Putamen (tissue), 1 donor: ENCODE data around the gene ARHGAP26.

Experiments
- DNase-seq: peaks from one replicate; pipeline ENCODE4 v3.0.0-alpha.2; 2016; ENCODE audit warnings: low spot score

ARHGAP26 gene

GRCh38 chr5:143227301-143227700 lies 457.1 kb downstream of the ARHGAP26 start:
- DNase-seq, result peak; percentile 67

GRCh38 chr5:143228597-143229293 lies 458.6 kb downstream of the ARHGAP26 start:
- DNase-seq, result no peak

- DNase-seq, result no peak
Measured at GRCh38 chr5:143229426-143229895, 459.3 kb downstream of the ARHGAP26 start.

GRCh38 chr5:143229896-143230675 lies 459.9 kb downstream of the ARHGAP26 start:
- DNase-seq, result peak; percentile 75

GRCh38 chr5:143230676-143230996 lies 460.5 kb downstream of the ARHGAP26 start:
- no peak for DNase-seq

- DNase-seq, result no peak
Measured at GRCh38 chr5:143231416-143231815, 461.2 kb downstream of the ARHGAP26 start.

- no peak for DNase-seq
Measured at GRCh38 chr5:143231973-143232812, 462.0 kb downstream of the ARHGAP26 start.

- no peak for DNase-seq
Measured at GRCh38 chr5:143233031-143233430, 462.9 kb downstream of the ARHGAP26 start.

GRCh38 chr5:143234162-143234842 lies 464.1 kb downstream of the ARHGAP26 start:
- DNase-seq, result no peak

- DNase-seq, result no peak
Measured at GRCh38 chr5:143235423-143235822, 465.2 kb downstream of the ARHGAP26 start.

- no peak for DNase-seq
Measured at GRCh38 chr5:143236682-143237081, 466.5 kb downstream of the ARHGAP26 start.

- no peak for DNase-seq
Measured at GRCh38 chr5:143237664-143238063, 467.5 kb downstream of the ARHGAP26 start.

- DNase-seq, result no peak
Measured at GRCh38 chr5:143238620-143239019, 468.4 kb downstream of the ARHGAP26 start.

- no peak for DNase-seq
Measured at GRCh38 chr5:143239882-143240518, 469.8 kb downstream of the ARHGAP26 start.

- no peak for DNase-seq
Measured at GRCh38 chr5:143241892-143242291, 471.7 kb downstream of the ARHGAP26 start.

- no peak for DNase-seq
Measured at GRCh38 chr5:143243103-143243502, 472.9 kb downstream of the ARHGAP26 start.

GRCh38 chr5:143244000-143244736 lies 474.0 kb downstream of the ARHGAP26 start:
- DNase-seq, result no peak

GRCh38 chr5:143244990-143245389 lies 474.8 kb downstream of the ARHGAP26 start:
- no peak for DNase-seq

- DNase-seq, result no peak
Measured at GRCh38 chr5:143245929-143246561, 475.9 kb downstream of the ARHGAP26 start.

GRCh38 chr5:143247134-143247815 lies 477.1 kb downstream of the ARHGAP26 start:
- DNase-seq, result no peak
